SK-N-SH (cell line): ENCODE data around the gene SLC2A9.

ENCODE experiments used
- CTCF ChIP-seq: fragments of 200-600 bp; sonication (generic); IDR thresholded peaks from 2 replicates; pipeline ENCODE4 v1.6.1; 2017; ENCODE audit warnings: antibody characterized with exemption, mild to moderate bottlenecking, moderate library complexity
- EP300 ChIP-seq, 2 experiments: IDR thresholded peaks; 2 replicates each; pipeline versions ENCODE4 v1.4.0 to v1.6.1; 2012; ENCODE audit warnings: borderline replicate concordance in 1 of 2, low read depth in 1 of 2, low read length in 1 of 2
- EZH2phosphoT487 ChIP-seq: fragments of 200-600 bp; sonication (generic); IDR thresholded peaks from 2 replicates; pipeline ENCODE4 v1.6.1; 2017; ENCODE audit warnings: low read depth, mixed run types, mild to moderate bottlenecking, antibody characterized with exemption, moderate library complexity, borderline replicate concordance
- FOXM1 ChIP-seq: IDR thresholded peaks from 2 replicates; pipeline ENCODE4 v1.4.0; 2012; ENCODE audit warnings: low read depth, mild to moderate bottlenecking
- GABPA ChIP-seq: IDR thresholded peaks from 2 replicates; pipeline ENCODE4 v1.4.0; 2012; ENCODE audit warnings: low read depth, mild to moderate bottlenecking
- MXI1 ChIP-seq: IDR thresholded peaks from 2 replicates; pipeline ENCODE4 v1.6.1; 2012; ENCODE audit warnings: mild to moderate bottlenecking, low read depth, low read length, improper control_type of control experiment
- RAD21 ChIP-seq: IDR thresholded peaks from 2 replicates; pipeline ENCODE4 v1.6.1; 2012; ENCODE audit warnings: mild to moderate bottlenecking, low read length
- SIN3A ChIP-seq: IDR thresholded peaks from 2 replicates; pipeline ENCODE4 v1.6.1; 2012; ENCODE audit warnings: low read depth, mild to moderate bottlenecking, low read length, moderate library complexity, borderline replicate concordance
- SMC3 ChIP-seq: IDR thresholded peaks from 2 replicates; pipeline ENCODE4 v1.6.1; 2012; ENCODE audit warnings: low read depth, low read length, improper control_type of control experiment

- TF ChIP-seq EZH2phosphoT487 (no peak), RAD21 (no peak), CTCF (no peak), FOXM1 (no peak), GABPA (no peak), SMC3 (no peak), SIN3A (no peak), EP300 (IDR thresholded peaks at IDR 0.05; ENCODE audit: borderline replicate concordance in 1 of 2, low read depth in 1 of 2, low read length in 1 of 2) (no peak), MXI1 (no peak)
Measured at GRCh38 chr4:10066206-10066605, 44.9 kb upstream of the SLC2A9 start.
